Renal cortical epithelial cell (primary cell): Measurements from ENCODE around the gene NEU4. TPM values are rescaled to one million over a fixed set of nuclear protein-coding genes. Genes with fewer than 3 reads are reported as not detected.
"Not testable (repeated sequence)": the region's sequence is repeated elsewhere in the genome, so short reads cannot be mapped to it uniquely, and the experiment has no call there.

Experiments used
- DNase-seq: peaks from one replicate; pipeline ENCODE4 v3.0.0-alpha.2; 2011; ENCODE audit warnings: low read depth
- total RNA-seq: library from RNA; depleted of rRNA; stranded (reverse); fragments of >200 nt; gene quantifications from 2 replicates; pipeline ENCODE4 v1.2.3, GENCODE V29; 2014

The NEU4 gene
- total RNA-seq, 1 donor from 2014 or later: 0.40 TPM

- not testable (repeated sequence) for DNase-seq
Measured at GRCh38 chr2:241833756-241834526, 24.9 kb downstream of the NEU4 start.

- no peak for DNase-seq
Measured at GRCh38 chr2:241834527-241835210, 25.7 kb downstream of the NEU4 start.

DNA sequence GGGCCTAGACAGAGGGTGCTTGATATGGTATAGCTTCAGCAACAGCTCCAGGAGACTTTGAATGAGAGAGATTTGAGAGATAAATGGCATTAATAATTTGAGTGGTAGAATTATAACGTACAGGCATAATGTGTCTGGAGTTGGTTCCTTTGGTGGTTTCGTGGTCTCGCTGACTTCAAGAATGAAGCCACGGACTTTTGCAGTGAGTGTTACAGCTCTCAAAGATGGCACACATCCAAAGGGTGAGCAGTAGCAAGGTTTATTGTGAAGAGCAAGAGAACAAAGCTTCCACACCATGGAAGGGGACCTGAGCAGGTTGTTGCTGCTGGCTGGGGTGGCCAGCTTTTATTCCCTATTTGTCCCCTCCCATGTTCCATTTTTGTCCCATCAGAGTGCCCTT is 26.6 kb downstream of the NEU4 start:
- DNase-seq: no peak

GRCh38 chr2:241836292-241836691 is 27.3 kb downstream of the NEU4 start:
- no peak for DNase-seq

DNA sequence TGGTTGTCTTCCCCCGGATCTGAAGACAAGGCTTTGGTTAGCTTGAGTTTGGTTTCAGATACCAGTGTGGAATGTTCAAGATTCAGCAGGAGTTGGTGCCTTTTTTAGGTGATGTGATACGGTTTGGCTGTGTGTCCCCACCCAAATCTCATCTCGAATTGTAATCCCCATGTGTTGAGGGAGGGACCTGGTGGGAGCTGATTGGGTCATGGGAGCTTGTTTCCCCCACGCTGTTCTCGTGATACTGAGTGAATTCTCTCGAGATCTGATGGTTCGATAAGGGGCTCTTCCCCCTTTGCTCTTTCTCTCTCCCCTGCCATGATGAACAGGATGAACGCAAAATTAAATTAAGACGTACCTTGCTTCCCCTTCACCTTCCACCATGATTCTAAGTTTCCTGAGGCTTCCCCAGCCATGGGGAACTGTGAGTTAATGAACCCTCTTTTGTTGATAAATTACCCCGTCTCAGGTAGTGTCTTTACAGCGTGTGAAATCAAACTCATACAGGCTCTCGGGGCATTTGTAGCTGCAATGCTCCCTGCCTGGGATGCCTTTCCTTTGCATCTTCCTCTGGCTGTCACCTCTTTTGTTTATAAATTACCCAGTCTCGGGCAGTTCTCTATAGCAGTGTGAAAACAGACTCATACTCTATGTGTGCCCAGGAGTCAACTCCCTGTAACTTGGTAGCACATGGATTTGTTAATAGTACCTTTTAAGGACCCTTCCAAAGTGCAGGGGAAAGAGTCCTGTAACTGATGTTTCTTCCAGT is 28.4 kb downstream of the NEU4 start:
- no peak for DNase-seq

DNA sequence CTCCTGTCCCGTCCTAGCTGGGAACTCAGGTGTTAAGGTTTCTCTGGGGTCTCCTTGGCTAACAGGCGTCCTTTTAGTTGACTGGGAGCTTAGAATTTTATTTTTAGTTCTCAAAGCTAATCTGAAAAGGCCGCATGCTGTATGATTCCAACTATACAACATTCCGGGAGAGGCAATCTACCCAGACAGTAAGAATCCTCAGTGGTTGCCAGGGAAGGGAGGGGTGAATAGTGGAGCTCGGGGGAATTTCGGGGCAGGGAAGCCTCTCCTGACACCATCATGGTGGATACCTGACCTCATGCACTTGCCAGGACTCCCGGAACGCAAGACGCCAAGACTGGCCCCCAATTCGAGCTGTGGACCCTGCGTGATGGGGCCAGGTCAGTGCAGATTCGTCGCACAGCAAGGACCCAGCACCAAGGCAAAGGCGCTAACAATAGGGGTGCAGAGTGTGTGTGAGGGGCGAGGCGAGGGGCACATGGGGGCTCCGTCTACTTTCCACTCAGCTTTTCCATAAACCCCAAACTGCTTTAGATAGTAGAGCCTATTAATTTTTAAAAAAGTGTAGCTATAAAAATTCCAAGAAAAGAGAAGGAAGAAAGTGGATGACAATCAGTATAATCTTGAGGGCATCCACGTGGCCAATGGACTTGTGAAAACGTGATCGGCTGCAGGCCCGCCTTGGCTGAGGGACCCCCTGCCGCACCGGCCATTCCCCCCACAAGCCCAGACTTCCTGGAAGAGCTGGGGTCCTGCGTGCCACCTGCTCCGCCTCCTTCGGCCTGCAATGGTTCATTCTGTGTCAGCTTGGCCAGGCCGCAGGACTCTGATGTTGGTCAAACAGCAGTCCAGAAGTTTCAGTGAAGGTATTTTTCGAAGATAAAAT is 32.4 kb downstream of the NEU4 start:
- no peak for DNase-seq

DNA sequence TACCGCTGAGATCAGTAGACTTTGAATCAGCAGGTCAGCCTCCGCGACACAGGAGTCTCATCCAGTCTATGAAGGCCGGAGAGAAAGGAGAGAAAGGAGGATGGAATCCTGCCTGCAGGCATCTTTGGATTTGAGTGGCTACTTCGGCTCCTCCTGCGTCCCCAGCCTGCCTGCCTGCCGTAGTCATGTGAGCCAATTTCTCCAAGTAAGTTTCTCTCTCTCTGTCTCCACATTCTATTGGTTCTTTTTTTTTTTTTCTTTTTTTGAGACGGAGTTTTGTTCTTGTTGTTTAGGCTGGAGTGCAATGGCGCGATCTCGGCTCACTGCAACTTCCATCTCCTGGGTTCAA is 33.0 kb downstream of the NEU4 start:
- DNase-seq: no peak

- no peak for DNase-seq
Measured at GRCh38 chr2:241842620-241843211, 33.7 kb downstream of the NEU4 start.

DNA sequence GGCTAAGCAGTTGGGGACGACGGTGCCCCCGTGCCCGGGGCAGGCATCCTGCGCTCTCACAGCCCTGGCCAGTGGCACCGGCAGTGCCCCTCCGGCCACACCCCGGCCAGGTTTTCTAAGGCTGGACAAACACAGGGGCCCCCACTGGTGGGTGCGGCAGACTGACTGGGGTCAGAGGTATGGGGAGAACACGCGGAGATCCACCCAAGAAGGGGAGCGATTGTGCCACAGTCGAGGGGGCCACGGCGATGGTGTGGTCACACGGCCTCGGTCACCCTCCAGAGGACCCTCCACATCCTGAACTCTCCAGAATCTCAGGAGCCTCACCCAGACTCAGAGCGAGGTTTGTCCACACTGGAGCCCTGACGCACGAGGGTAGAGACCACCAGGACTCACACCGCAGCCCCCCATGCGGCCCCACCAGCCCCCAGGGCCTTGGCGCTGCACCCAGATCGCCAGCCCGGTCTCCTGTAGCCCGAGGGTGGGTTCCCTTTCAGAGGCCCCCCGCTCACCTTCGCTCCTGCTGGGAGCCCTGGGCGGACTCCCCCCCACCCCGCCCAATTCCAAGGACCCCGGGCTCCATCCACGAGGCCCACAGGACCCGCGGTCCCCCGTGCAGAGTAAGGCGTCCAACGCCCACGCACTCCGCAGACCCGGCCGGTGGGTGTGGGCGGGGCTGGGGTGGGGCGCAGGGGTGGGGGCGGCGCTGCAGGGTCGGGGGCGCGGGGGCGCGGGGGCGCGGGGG is 34.5 kb downstream of the NEU4 start:
- no peak for DNase-seq

- DNase-seq: no peak
Measured at GRCh38 chr2:241844066-241844728, 35.2 kb downstream of the NEU4 start.

DNA sequence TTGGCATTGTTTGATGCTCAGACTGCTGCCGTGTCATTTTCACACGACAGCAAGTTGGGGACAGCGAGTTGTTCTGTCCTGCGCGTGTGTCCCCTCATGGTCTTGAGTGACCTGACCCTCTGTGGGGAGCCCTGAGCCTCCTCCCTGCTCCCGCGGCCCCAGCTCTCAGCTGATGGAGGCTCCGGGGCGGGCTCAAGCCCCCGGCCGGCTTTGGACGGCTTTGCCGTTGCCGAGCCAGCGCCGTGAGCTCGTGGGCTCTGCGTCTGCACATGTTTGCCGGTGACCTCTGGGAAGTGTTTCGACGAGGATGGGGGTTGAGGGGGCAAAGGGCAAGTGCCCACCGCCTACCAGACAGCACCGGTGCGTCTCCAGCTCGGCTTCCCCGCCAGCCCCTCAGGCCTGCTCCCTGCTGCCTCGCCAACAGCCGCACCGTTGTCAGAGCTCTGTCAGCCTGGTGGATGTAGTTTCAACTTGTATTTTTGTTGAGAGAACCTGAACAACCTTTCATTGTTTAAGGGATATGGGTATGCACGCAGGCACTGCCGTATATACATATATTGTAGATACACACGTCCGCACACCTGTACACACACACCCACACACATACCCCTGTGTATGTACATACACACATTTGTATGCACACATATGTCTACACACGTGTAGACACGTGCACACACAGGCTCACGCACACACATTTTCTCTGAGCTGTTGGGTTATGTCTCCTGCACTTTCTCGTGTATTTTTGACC is 36.0 kb downstream of the NEU4 start:
- DNase-seq: no peak

DNA sequence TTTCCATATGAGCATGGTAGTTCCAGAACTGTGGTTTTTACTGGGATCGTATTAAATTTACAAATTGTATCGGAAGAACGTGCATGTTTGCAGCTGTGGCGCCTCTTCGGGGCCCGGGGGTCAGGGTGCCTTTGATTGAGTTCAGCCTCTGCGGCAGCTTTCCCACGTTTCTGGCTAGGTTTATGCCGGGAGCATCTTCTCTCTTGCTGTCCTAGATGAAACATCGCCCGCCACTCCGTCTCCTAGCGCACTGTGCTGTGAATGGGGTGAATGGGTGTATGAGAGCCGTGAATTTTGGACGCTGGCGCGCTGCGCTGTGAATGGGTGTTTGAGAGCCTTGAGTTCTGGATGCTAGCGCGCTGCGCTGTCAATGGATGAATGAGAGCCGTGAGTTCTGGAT is 37.4 kb downstream of the NEU4 start:
- no peak for DNase-seq

- DNase-seq: no peak
Measured at GRCh38 chr2:241848761-241849615, 40.0 kb downstream of the NEU4 start.

- DNase-seq: no peak
Measured at GRCh38 chr2:241849616-241850543, 40.9 kb downstream of the NEU4 start.

GRCh38 chr2:241850544-241851324 is 41.7 kb downstream of the NEU4 start:
- DNase-seq: no peak

DNA sequence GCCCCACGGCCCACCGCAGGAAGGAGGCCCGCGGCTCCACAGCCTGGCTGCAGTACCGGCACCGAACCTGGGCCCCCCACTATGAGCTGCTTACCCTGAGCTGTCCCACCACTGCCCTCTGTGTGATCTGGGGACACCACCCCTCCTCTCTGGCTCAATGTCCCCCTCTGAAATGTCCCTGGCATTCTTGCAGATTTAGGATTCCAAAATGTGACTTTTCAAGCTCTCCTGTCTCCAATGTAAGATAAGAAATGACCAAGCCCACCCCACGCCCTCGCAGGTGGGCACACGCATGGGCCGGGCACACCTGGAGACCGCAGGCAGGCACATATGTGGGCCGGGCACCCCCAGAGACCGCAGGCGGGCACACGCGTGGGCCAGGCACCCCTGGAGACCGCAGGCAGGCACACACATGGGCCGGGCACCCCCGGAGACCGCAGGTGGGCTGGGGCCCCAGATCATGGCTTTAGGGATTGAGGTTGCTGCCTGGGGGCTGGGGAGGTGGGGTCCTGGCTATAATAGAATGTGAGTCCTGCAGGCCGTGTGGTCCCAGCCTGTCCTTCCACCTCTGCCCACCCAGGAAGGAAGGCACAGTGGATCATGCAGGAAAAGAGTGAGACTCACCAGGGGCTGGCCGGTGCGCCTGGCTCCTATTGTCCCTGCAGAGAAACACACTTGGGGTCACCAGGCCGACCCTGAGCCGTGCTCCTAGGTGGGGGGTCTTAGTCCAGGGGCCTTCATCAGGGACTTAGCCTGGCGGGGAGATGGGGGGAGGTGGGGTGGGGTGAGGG is 42.5 kb downstream of the NEU4 start:
- no peak for DNase-seq
